ENCODE data around the gene HOXB1.
"Not testable (repeated sequence)": the region's sequence is repeated elsewhere in the genome, so short reads cannot be mapped to it uniquely, and the experiment has no call there.

The HOXB1 gene

DNA sequence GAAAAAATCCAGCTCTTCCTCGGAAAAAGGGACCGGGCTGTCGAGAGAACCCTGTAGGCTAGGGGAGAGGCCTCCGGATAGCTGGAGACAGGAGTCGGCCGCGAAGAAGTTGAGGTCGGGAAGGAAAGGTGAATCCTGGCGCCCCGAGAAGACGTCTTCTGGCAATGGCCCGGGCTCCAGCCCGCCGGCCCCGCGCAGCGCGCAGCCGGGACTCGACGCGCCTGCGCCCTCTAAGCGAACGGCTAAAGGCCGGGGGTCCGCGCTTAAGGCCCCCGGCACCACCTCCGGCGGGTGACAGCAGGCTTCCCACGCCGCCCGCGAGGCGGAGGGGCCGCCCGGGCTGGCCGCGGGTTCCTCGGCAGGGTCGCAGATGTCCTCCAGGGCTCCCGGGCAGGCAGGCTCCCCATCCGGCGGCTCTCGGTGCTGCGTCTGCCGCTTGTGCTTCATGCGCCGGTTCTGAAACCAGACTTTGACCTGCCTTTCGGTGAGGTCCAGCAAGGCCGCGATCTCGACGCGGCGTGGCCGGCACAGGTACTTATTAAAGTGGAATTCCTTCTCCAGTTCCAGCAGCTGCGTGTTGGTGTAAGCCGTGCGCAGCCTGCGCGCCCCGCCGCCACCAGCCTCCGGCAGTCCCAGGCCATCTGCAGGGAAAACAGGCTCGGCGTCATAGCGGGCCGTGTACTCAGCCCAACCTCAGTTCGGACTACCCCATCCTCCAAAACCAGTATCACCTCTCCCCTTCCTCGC lies 12.5 kb upstream of the HOXB1 start:
- DNase-seq (ENCODE audit: low spot score) = peak; percentile 89

DNA sequence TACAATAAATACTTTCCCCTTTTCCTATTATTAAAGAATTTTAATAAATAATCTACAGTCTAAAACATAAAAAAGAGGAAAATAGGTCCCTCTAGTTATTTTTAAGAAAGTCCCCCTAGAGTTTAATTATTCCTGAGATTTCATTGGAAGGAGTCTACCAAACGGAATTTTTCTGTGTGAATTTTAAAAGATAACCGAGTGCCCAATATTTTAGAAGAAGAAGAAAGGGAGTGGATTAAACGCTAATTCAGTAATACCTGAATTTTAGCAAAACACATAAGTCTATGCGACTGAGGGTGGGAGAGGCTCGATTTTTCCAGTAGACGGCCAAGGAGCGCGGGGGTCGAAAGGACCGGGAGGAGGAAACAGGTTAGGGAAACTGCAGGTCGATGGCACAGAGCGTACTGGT lies 11.9 kb upstream of the HOXB1 start:
- no peak for DNase-seq (ENCODE audit: low spot score)

DNA sequence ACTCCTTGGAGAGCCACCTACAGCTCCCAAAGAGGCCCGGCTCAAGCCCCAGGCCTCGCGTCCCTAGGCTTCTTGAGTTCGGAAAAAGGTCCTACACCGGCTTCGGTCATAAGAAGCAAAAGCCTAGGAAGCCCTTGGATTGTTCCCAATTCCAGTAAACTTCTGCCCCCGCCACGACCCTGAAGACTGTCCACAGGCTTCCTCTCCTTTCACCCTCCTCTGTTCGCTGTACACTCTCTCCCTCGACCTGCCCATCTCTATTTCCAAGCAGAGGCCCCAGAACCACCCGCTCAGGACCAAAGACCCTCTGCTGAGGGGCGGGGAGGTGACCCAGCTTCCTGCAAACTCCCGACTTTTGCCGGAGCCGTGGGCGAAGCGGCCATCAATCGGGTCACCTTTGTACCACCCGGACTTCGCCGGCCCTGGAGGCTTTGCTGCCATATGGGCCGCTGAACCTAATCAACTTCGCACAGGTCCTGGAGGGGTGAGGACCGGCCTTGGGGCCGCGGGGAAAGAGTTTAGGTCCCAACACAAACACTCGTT lies 11.4 kb upstream of the HOXB1 start:
- no peak for DNase-seq (ENCODE audit: low spot score)

DNA sequence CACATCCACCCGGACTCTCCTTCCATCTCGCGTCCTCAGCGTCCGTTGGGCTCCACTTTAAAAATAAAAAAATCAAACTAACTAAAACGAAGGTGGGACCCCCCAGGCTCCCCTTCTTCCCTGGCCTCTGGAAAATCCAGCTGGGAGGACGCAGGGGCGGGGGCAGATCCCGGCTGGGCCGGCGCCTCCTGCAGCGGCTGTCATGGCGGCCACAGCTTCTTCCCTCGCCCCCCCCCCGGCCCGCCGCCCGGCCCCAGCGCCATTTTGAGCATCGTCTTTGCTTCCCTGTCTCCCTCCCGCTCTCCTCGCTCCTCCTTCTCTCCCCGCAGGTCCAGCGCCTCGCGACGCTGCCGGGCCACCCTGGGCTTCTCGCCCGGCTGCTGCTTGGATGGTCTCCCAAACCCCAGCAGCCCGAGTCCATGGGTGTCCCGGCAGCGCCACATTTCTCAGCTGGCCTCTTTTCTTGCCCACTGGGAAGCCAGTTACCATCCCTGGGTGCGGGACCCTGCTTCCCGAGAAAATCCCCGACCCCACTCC lies 10.8 kb upstream of the HOXB1 start:
- no peak for DNase-seq (ENCODE audit: low spot score)

DNA sequence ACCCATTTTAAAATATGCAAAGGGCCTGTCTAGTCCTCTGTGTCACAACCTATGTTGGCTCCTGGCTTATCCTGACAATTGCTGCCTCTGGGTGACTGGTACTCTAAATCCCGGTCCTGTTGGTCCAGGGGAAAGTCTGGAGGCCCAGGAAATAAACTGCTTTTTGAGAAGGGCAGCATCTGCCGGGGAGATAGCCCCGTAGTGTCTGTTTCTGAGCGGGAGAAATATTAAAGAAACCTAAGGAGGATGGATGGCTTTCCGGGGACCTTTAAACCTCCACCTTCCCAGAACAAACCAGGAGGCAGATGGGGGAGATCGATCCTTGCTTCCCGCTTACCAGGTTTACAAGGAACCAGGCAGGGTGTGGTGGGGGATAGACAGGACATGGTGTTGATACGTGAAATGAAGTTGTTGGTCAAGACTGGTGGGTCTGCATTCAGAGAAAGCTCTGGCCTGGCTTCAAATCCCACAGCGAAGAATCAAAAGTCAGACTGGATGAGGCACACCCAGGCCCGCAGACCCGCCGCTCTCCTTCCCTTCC lies 10.3 kb upstream of the HOXB1 start:
- no peak for DNase-seq (ENCODE audit: low spot score)

DNA sequence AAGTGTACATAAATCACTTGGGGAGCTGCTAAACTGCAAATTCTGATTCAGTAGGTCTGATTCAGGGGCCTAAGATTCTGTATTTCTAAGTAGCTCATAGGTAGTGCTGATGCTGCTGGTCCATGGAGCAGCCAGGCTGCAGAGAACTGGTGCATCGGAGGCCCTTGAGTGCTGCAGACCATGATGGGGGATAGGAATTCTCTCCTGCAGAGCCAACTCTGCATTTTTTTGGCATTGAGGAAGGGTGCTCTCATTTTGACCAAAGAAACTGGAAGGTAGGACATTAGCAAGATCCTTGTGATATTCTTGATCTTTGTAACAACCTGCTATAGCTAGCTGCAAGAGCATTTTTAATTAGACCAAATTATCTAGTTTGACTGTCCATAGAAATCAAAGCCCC lies 9.4 kb upstream of the HOXB1 start:
- DNase-seq (ENCODE audit: low spot score) = no peak

DNA sequence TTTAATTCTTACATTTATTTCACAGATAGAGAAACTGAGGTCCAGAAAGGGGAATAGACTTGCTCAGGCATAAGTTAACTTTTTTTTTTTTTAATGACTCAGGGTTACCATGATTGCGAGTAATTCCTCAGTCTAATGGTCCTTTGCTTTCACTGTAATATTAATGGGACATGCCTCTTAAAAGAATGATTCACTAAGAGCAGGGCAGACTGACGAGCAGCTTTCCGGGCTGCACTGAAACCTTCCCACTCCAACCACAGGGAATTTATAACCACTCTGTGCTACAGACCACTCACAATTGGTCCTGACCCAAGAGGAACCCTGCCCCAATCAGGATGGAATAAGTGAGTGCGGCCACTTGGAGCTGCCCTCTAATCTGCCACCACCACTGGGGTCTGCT lies 8.4 kb upstream of the HOXB1 start:
- DNase-seq (ENCODE audit: low spot score) = no peak

DNA sequence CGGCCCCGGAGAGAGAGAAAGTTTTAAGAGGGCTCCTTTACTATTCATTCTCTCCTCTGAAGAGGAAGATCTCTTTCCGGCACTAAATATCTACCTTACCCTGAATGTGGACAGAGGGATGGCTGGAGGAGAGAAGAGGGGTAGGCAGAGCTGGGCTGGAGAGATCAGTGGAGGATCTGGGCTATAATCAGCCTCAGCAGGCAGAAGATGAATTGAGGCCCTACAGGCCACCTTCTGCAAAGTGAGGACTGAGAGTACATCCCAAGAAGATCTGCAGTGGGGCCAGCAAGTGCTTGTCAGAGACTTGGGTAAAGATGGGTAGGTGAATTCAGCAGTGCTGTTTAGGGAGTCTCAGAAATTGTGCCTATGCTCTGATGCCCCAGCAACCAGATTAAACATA lies 6.5 kb upstream of the HOXB1 start:
- no peak for DNase-seq (ENCODE audit: low spot score)

DNA sequence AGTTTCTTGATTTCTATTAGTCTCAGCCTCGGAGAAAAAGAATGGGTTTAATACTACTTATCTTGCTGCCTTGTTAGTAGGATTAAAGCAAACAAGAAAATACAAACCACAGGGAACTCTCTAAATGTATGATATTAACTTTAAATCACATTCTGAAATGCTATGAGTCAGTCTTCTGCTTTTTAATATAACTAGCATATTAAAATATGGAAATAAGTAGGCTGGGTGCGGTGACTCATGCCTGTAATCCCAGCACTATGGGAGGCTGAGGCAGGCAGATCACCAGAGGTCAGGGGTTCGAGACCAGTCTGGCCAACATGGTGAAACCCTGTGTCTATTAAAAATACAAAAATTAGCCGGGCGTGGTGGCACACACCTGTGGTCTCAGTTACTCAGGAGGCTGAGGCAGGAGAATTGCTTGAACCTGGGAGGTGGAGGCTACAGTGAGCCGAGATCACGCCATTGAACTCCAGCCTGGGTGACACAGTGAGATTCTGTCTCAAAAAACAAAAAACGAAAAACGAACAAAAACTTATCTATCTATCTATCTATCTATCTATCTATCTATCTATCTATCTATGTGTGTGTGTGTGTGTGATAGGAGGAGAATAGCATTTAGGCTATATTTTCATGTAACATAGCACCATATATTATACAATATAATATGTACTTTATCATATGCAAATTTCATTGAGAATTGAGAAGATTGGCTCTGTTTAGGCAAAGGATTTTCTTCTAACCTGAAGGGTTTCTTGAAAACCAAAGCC lies 5.2 kb upstream of the HOXB1 start:
- not testable (repeated sequence) for DNase-seq (ENCODE audit: low spot score)

DNA sequence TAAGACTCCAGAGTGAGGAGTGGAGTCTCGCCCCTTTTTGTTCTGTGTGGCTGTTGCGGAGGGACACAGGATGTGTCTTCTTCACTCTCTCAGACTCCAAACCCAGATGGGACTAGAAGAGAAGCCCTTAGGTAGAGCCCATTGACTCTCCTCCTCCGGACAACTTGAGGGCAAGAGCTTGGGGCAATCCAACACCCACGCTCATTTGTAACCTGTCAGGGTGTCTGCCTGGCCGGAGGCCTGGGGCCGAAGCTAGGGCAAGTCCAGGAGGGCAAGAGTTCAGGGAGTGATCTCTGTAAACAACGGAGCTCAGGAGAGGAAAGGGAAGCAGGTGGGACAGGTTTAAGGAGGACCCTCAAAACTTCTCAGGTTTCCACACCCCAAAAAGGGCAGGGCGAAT lies 1.4 kb upstream of the HOXB1 start:
- DNase-seq (ENCODE audit: low spot score) = no peak

DNA sequence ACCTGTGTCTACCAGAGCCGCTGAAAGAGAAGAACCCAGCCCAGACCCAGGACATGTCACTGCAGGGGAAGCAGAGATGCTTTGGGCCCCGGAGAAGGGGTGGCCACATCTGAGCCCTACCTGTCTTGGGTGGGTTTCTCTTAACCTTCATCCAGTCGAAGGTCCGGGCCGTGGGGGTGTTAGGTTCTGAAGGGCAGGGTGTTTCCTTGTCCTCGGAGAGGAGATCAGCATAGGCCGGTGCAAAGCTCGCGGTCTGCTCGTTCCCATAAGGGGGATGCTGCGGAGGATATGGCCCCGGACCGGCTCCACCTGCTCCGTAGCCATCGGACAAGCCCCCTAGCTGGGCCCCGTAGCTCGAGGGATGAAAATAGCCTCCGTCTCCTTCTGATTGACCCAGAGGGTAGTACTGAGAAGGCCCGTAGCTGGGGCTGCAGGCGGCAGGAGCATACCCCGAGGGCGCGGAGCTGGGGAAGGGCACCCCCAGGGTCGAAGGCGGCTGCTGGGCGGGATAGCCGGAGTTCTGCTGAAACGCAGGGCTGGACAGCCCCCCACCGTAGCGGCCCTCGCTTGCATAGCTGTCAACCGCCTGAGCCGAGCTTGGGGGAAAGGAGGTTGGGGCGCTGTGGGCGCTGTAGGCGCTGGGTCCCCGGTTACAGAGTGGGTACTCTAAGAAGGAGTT lies 464 bp downstream of the HOXB1 start:
- DNase-seq (ENCODE audit: low spot score) = peak; percentile 60

DNA sequence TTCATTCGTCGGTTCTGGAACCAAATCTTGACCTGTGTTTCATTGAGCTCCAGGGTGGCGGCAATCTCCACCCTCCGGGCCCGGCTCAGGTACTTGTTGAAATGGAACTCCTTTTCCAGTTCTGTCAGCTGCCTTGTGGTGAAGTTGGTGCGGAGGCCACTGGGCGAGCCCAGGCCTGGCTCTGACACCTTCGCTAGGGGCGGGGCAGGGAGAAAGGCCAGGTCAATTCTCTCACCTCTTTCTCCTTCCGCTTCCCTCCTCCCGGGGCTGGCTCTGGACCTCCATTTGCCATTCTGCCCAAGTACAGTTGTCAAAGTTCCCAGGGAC lies 1.2 kb downstream of the HOXB1 start:
- no peak for DNase-seq (ENCODE audit: low spot score)

DNA sequence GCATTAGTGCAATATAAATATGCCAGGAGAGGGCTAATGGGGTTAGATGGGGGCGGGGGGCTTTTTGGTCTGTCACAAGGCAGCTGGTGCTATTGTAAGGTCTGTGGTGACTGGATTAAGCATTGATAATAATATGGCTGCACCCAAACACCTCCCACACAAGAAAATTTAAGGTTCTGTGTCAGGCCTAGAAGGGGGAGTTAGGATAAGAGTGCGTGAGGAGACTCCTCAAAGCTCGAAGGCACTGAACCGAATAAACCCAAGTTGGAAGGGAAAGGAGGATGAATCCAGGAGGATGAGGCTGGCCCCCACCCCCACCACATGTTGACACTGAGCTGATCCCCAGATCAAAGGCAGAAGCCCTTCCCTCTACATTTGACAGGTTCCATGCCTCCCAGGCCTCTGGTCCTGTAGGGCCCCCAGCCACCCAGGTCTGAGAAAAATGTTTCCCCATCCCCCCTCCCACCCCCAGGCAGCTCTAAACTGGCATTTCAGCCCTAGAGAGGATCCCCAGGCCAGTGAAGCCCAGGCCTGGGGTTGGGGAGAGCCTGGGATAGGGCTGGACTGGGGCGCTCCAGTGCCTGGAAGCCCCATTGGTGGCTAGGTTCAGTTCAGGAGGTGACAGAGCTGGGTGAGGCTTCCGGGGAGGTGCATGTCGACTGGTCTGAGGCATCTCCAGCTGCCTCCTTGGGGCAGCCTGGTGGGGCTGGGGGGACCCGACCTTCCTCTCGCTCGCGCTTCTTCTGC lies 1.7 kb downstream of the HOXB1 start:
- no peak for DNase-seq (ENCODE audit: low spot score)

DNA sequence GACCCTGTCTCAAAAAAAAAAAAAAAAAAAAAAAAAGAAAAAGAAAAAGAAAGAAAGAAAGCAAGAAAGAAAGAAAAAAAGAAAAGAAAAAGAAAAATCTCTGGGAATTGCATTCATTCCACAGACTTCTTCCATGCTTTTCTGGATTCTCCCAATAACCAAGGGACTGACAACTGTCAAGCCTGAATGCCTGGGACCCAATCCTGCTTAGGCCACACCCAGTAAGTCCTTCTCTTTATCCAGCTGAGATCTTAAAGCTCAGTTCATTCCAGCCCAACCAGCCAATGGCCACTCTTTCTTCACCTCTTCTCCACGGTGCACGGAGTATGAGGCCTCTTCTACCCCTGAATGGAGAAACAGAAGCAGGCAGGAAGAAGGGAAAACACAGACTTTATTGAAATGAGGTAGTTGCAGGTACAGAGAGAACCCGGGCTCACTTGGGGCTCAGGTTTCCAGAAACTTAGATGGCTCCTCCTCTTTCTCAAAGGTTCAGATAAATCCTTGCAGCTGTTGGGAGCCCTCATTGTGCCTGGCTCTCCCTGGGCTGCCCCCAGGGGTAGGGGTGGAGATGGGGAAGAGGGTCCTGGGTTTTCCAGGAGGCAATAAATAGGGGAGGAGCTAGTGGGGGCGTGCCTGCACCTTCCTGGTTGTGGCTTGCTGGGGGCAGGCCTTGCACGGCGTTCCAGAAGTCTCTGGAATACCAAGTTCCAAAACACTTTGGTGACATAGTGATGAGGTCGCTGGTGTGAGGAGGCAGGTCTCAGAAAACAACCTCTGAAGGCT lies 2.5 kb downstream of the HOXB1 start:
- DNase-seq (ENCODE audit: low spot score) = peak; percentile 58

DNA sequence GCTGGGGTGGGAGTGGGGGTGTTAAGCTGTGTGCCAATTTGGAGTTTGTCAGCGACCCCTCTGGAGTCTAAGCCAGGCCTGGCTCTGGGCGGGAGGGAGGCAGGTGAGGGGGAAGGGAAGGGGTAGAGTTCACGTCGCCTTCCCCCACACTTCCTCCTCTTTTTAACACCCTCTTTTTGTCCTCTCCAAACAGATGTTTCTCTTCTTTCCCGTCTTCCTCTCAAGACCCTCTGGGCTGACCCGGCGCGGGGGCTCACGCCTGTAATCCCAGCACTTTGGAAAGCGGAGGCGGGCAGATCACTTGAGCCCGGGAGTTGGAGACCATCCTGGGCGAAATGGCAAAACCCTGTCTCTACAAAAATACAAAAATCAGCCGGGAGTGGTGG lies 3.3 kb downstream of the HOXB1 start:
- no peak for DNase-seq (ENCODE audit: low spot score)

DNA sequence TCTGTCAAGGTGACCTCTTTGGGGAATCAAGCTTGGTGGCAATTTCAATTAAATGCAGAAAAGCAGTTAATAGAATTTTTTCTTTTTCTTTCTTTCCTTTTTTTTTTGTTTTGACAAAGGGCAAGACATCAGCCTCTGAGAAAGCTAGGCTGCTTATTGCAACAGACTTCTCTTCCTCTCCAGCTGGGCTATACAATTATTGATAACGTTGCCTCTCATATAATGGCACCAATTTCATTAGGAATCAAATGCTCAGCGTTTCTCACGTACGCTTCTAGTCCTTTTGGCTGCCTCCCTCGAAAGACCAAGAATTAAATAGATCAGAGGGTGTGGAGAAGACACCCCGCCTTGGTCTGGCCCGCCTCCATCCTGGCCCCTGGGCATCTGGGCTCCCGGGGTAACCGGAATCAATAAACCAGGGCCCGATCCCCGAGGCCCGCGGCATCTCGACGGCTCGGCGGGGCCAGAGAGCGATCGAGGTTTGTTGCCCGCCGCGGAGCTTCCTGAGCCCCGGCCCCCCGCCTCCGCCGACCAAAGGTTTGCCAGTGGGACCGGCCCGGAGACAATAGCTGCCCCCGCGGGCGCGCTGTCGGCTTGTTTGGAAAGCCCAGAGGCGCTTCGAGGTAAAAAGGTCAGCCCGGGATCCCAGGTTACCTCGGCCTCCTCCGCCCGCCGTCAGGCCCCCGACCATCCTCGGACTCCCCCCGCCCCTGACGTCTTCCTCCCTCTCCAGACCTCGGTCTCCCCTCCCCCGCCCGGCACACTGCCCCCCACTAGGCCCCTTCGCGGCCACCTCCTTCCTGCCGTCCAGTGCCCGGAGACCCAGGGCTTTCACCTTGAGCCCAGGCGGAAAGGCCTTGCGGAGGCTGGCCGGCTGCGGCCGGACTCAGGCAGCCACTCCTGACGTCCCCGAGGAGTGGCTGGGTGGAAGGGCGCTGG lies 3.9 kb downstream of the HOXB1 start:
- peak; percentile 85 for DNase-seq (ENCODE audit: low spot score)

DNA sequence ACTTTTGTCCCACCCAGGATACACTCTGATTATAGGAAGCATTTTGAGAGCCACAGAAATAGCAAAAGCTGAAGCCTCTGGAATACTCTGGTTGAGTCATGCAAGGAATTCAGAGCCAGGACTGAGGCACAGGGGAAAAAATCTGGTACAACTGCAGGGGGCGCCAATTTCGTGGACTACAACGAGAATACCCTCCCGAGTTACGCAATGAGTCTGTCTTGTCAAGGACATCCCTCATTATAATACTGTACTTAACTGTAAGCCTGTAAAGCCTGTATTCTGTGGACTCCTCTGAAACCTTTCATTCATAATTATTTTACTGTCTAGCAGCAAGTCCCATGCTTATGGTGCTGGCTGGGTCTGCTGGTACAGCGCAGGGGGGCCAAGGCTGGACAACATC lies 7.8 kb downstream of the HOXB1 start:
- no peak for DNase-seq (ENCODE audit: low spot score)

DNA sequence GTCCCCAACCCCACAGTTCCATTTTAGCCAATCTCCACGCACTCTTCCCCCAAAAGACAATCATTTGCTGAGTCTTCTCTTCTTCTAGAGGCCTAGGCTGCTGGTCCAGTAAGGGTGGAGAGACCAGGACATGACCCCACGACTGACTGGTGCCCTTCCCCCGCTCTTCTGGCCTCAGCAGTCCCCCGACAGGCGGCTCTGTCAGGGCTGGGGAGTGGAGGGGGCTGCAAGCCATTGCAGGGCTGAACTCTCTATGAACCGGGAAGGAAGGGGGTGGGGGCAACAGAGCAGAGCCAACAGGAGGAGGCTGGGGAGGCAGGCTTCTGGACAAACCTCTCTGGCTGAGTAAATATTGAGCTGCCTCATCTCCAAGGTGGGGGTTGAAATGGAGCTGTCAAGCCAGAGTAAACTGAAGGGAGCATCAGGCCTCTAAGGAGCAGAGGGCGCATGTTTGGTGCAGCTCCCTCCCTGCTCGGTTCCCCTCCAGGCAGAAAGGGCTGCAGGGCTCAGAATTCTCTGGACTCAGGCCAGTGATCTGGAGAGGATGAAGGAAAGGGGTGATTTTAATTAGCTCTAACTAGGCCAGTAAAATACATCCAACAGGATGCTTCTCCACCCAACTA lies 8.7 kb downstream of the HOXB1 start:
- DNase-seq (ENCODE audit: low spot score) = no peak

DNA sequence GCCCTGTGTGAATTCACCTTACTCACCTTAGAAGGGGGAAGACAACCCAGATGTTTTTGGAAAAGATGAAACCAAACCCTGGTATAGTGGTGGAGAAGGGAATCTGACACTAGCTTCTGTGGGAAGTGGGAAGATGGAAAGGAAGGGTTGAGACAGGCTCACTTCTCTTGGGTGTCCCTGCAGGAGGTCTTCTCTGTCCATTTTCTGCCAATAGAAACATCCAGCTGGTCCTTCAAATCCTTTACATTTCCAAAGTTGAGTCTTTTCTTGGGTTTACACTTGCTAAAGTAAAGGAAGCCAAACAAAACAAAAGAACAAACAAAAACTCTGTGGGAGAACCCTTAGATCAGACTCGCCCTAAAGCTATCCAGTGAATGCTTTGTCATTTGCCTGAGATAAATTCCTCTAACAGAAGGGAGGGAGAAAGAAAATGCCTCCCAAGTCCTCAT lies 10.2 kb downstream of the HOXB1 start:
- no peak for DNase-seq (ENCODE audit: low spot score)

All from ecto neural progenitor cell (in vitro differentiated cells).